H9 (cell line): ENCODE results near the gene OR8B2. TPM values are rescaled to one million over a fixed set of nuclear protein-coding genes. Genes with fewer than 3 reads are reported as not detected.

ENCODE experiments used
- DNase-seq: peaks from one replicate; pipeline ENCODE4 v3.0.0-alpha.2; 2017
- H2AFZ ChIP-seq: one replicate; pipeline ENCODE4 v1.6.1; 2013; ENCODE audit warnings: mild to moderate bottlenecking, low read length, control low read depth, moderate library complexity
- H2AK5ac ChIP-seq: 2 replicates; pipeline ENCODE4 v1.6.1; 2013; ENCODE audit warnings: low read length, control low read depth, mixed read lengths; ENCODE audit not compliant: insufficient read length
- H2BK120ac ChIP-seq: one replicate; pipeline ENCODE4 v1.6.1; 2013; ENCODE audit warnings: low read depth, mild to moderate bottlenecking, low read length, control low read depth, inconsistent platforms; ENCODE audit not compliant: poor library complexity, severe bottlenecking
- H2BK12ac ChIP-seq: 2 replicates; pipeline ENCODE4 v1.6.1; 2013; ENCODE audit warnings: low read length, control low read depth, mixed read lengths, low read depth; ENCODE audit not compliant: insufficient read length
- H2BK15ac ChIP-seq: 2 replicates; pipeline ENCODE4 v1.6.1; 2013; ENCODE audit warnings: low read depth, low read length, control low read depth
- H2BK20ac ChIP-seq: one replicate; pipeline ENCODE4 v1.6.1; 2013; ENCODE audit warnings: low read depth, mild to moderate bottlenecking, low read length, control low read depth, inconsistent platforms; ENCODE audit not compliant: poor library complexity, severe bottlenecking
- H2BK5ac ChIP-seq: 2 replicates; pipeline ENCODE4 v1.6.1; 2013; ENCODE audit warnings: low read length, control low read depth, mixed read lengths; ENCODE audit not compliant: insufficient read length
- H3K14ac ChIP-seq: 2 replicates; pipeline ENCODE4 v1.6.1; 2013; ENCODE audit warnings: low read length, control low read depth; ENCODE audit not compliant: insufficient read depth
- H3K18ac ChIP-seq: 2 replicates; pipeline ENCODE4 v1.6.1; 2013; ENCODE audit warnings: low read depth, mild to moderate bottlenecking, mixed read lengths, low read length, control low read depth; ENCODE audit not compliant: insufficient read length
- H3K23ac ChIP-seq: 2 replicates; pipeline ENCODE4 v1.6.1; 2013; ENCODE audit warnings: low read length, control low read depth, mixed read lengths, low read depth; ENCODE audit not compliant: insufficient read length
- H3K23me2 ChIP-seq: 2 replicates; pipeline ENCODE4 v1.6.1; 2013; ENCODE audit warnings: low read depth, mild to moderate bottlenecking, mixed read lengths, low read length, control low read depth; ENCODE audit not compliant: insufficient read length, poor library complexity, severe bottlenecking
- H3K27ac ChIP-seq: 2 replicates; pipeline ENCODE4 v1.5.1; 2013; ENCODE audit warnings: low read length, control low read depth, mixed read lengths, low read depth; ENCODE audit not compliant: insufficient read length
- H3K27me3 ChIP-seq: 2 replicates; pipeline ENCODE4 v1.6.1; 2013; ENCODE audit warnings: low read length, control low read depth, inconsistent platforms; ENCODE audit not compliant: insufficient read depth
- H3K4ac ChIP-seq: 2 replicates; pipeline ENCODE4 v1.6.1; 2013; ENCODE audit warnings: low read depth, mild to moderate bottlenecking, control low read depth, inconsistent platforms, low read length, moderate library complexity
- H3K4me1 ChIP-seq: 2 replicates; pipeline ENCODE4 v1.6.1; 2013; ENCODE audit warnings: low read length, control low read depth, inconsistent platforms; ENCODE audit not compliant: insufficient read depth
- H3K4me2 ChIP-seq: 2 replicates; pipeline ENCODE4 v1.6.1; 2013; ENCODE audit warnings: low read length, control low read depth, mixed read lengths; ENCODE audit not compliant: insufficient read length, insufficient read depth
- H3K56ac ChIP-seq: 2 replicates; pipeline ENCODE4 v1.6.1; 2013; ENCODE audit warnings: low read depth, mild to moderate bottlenecking, mixed read lengths, low read length, control low read depth; ENCODE audit not compliant: insufficient read length
- H3K79me1 ChIP-seq: 2 replicates; pipeline ENCODE4 v1.6.1; 2013; ENCODE audit warnings: low read depth, mild to moderate bottlenecking, moderate library complexity, low read length, control low read depth, inconsistent platforms; ENCODE audit not compliant: insufficient read depth, poor library complexity, severe bottlenecking
- H3K79me2 ChIP-seq: 2 replicates; pipeline ENCODE4 v1.6.1; 2013; ENCODE audit warnings: low read length, control low read depth, inconsistent platforms; ENCODE audit not compliant: insufficient read depth
- H3K9ac ChIP-seq: 2 replicates; pipeline ENCODE4 v1.6.1; 2013; ENCODE audit warnings: low read length, control low read depth, mixed read lengths; ENCODE audit not compliant: insufficient read length; ENCODE audit errors: extremely low read depth
- H3K9me3 ChIP-seq: one replicate; pipeline ENCODE4 v1.6.1; 2013; ENCODE audit warnings: low read depth, low read length, inconsistent platforms; ENCODE audit not compliant: control insufficient read depth
- H3T11ph ChIP-seq: one replicate; pipeline ENCODE4 v1.6.1; 2013; ENCODE audit warnings: mild to moderate bottlenecking, low read length, control low read depth, inconsistent platforms
- H4K20me1 ChIP-seq: one replicate; pipeline ENCODE4 v1.6.1; 2013; ENCODE audit not compliant: control insufficient read depth, insufficient read length, insufficient read depth
- H4K5ac ChIP-seq: 2 replicates; pipeline ENCODE4 v1.6.1; 2013; ENCODE audit warnings: low read depth, mild to moderate bottlenecking, mixed read lengths, low read length, control low read depth; ENCODE audit not compliant: insufficient read length
- H4K8ac ChIP-seq: replicated peaks from 2 replicates; pipeline ENCODE4 v1.6.1; 2013; ENCODE audit warnings: low read length, control low read depth, mixed read lengths, low read depth; ENCODE audit not compliant: insufficient read length
- H4K91ac ChIP-seq: 2 replicates; pipeline ENCODE4 v1.6.1; 2013; ENCODE audit warnings: low read depth, mild to moderate bottlenecking, moderate library complexity, mixed read lengths, low read length, control low read depth; ENCODE audit not compliant: insufficient read length
- H3K27ac Mint-ChIP-seq, 3 experiments: 2 replicates in 2 of 3; 3 replicates in 1 of 3; pipeline ENCODE4 v1.8.0; 2020 to 2021; ENCODE audit warnings: mixed read lengths in 3 of 3, mild to moderate bottlenecking in 1 of 3, moderate library complexity in 1 of 3
- H3K27me3 Mint-ChIP-seq: 2 replicates; pipeline ENCODE4 v1.8.0; 2021; ENCODE audit warnings: low read depth, mild to moderate bottlenecking, moderate library complexity, mixed read lengths
- H3K36me3 Mint-ChIP-seq, 3 experiments: 2 replicates in 2 of 3; 3 replicates in 1 of 3; pipeline ENCODE4 v1.8.0; 2020 to 2021; ENCODE audit warnings: low read depth in 3 of 3, mixed read lengths in 3 of 3; ENCODE audit not compliant: insufficient read depth in 1 of 3
- H3K4me1 Mint-ChIP-seq, 2 experiments: 2 replicates each; pipeline ENCODE4 v1.8.0; 2020; ENCODE audit warnings: mixed read lengths in 2 of 2
- H3K4me3 Mint-ChIP-seq, 2 experiments: 2 replicates in 1 of 2; 3 replicates in 1 of 2; pipeline ENCODE4 v1.8.0; 2020 to 2021; ENCODE audit warnings: mild to moderate bottlenecking in 2 of 2, mixed read lengths in 2 of 2, moderate library complexity in 1 of 2
- H3K9me3 Mint-ChIP-seq, 2 experiments: 2 replicates in 1 of 2; 3 replicates in 1 of 2; pipeline ENCODE4 v1.8.0; 2020; ENCODE audit warnings: mild to moderate bottlenecking in 2 of 2, mixed read lengths in 2 of 2, moderate library complexity in 1 of 2
- CTCF ChIP-seq: fragments of 200-600 bp; sonication (generic); conservative IDR thresholded peaks from 3 replicates; pipeline ENCODE4 v1.8.0; 2021; ENCODE audit warnings: antibody characterized with exemption, mild to moderate bottlenecking
- WGBS: extraction: QIAGEN DNeasy Blood & Tissue Kit; methylation state at CpG from one replicate; pipeline ENCODE4 v1.1.7; 2013; ENCODE audit warnings: missing lambda C conversion rate, low lambda C conversion rate, mixed read lengths; ENCODE audit not compliant: insufficient read length; ENCODE audit errors: extremely low coverage; 5-methylcytosine and 5-hydroxymethylcytosine counted together
- total RNA-seq: library from RNA; stranded (reverse); gene quantifications from 2 replicates; pipeline ENCODE4 v1.2.1, GENCODE V29; 2021

Gene OR8B2
- total RNA-seq, 1 experiment from 2014 or later: not detected

GRCh38 chr11:124339396-124340141 lies 44.7 kb downstream of the OR8B2 start:
- H2AK5ac ChIP-seq: no peak overlapping the region
- H4K8ac ChIP-seq: no peak overlapping the region
- no peak overlapping the region for H2AFZ ChIP-seq
- H3K27ac Mint-ChIP-seq: no peak overlapping the region
- no peak overlapping the region for H3K23ac ChIP-seq
- no peak overlapping the region for H4K91ac ChIP-seq
- H3K36me3 Mint-ChIP-seq: no peaks in the 10 kb centered on the region
- no peak overlapping the region for H2BK12ac ChIP-seq
- no peaks in the 10 kb centered on the region for H3K23me2 ChIP-seq
- H3K9ac ChIP-seq: no peak overlapping the region
- no peak overlapping the region for H3K18ac ChIP-seq
- no peaks in the 10 kb centered on the region for H3K9me3 ChIP-seq
- no peak overlapping the region for H3K27ac ChIP-seq
- H3K4me2 ChIP-seq: no peak overlapping the region
- no peaks in the 10 kb centered on the region for H3K27me3 Mint-ChIP-seq
- H4K5ac ChIP-seq: no peak overlapping the region
- no peaks in the 10 kb centered on the region for H3K4me1 ChIP-seq
- H2BK15ac ChIP-seq: no peak overlapping the region
- no peak overlapping the region for H2BK20ac ChIP-seq
- TF ChIP-seq CTCF: no peak
- no peak overlapping the region for H2BK5ac ChIP-seq
- H4K20me1 ChIP-seq: no peaks in the 10 kb centered on the region
- H3K56ac ChIP-seq: no peak overlapping the region
- H3K27me3 ChIP-seq: no peaks in the 10 kb centered on the region
- H3K4ac ChIP-seq: no peak overlapping the region
- no peak overlapping the region for H2BK120ac ChIP-seq
- no CpG with 5 or more reads among the region's 6 CpGs for WGBS
- no peaks in the 10 kb centered on the region for H3K9me3 Mint-ChIP-seq
- DNase-seq: no peak
- H3K79me1 ChIP-seq: no peaks in the 10 kb centered on the region
- H3K14ac ChIP-seq: no peak overlapping the region
- no peaks in the 10 kb centered on the region for H3K4me1 Mint-ChIP-seq
- no peak overlapping the region for H3T11ph ChIP-seq
- H3K79me2 ChIP-seq: no peaks in the 10 kb centered on the region
- H3K4me3 Mint-ChIP-seq: no peak overlapping the region

Other genes with a start within 250 kb of the OR8B2 start
- gene OR10D3, start 201.2 kb downstream of the OR8B2 start, total RNA-seq: not detected in 2 replicates
- gene OR8G1, start 143.4 kb downstream of the OR8B2 start, total RNA-seq: not detected in 2 replicates
- gene OR8G5, start 128.1 kb downstream of the OR8B2 start, total RNA-seq: not detected in 2 replicates
- gene OR8D1, start 70.5 kb downstream of the OR8B2 start, total RNA-seq: not detected in 2 replicates
- gene OR8D2, start 64.3 kb downstream of the OR8B2 start, total RNA-seq: not detected in 2 replicates
- gene OR8B3, start 14.5 kb upstream of the OR8B2 start, total RNA-seq: not detected in 2 replicates
- not detected in 2 replicates for gene OR8B4, start 40.4 kb upstream of the OR8B2 start, total RNA-seq
- gene OR8B8, start 61.2 kb upstream of the OR8B2 start, total RNA-seq: not detected in 2 replicates
- gene OR8B12, start 159.2 kb upstream of the OR8B2 start, total RNA-seq: not detected in 2 replicates
- gene OR8A1, start 185.5 kb upstream of the OR8B2 start, total RNA-seq: not detected in 2 replicates
- gene PANX3, start 226.9 kb upstream of the OR8B2 start, total RNA-seq: not detected in 2 replicates
- gene TBRG1, start 238.4 kb upstream of the OR8B2 start, total RNA-seq: 23.9 and 25.8 TPM in 2 replicates